Dedifferentiated amniotic fluid mesenchymal stem cell (primary cell): ENCODE measurements around the gene ZNF688.
"Not testable (repeated sequence)": the region's sequence is repeated elsewhere in the genome, so short reads cannot be mapped to it uniquely, and the experiment has no call there.

ENCODE experiments used
- DNase-seq: peaks from one replicate; pipeline ENCODE4 v3.0.0-alpha.2; 2016; ENCODE audit errors: extremely low spot score

The ZNF688 gene

GRCh38 chr16:30571445-30572322 lies at the start of gene ZNF688:
Gene ZNF688 (minus strand): TSS chr16:30571714. CDS start chr16:30571629, 85 bp downstream.
- peak; percentile 94 for DNase-seq

GRCh38 chr16:30620169-30620568 lies 48.7 kb upstream of the ZNF688 start:
- DNase-seq: no peak

GRCh38 chr16:30619638-30620037 lies 48.1 kb upstream of the ZNF688 start:
- DNase-seq: no peak

DNA sequence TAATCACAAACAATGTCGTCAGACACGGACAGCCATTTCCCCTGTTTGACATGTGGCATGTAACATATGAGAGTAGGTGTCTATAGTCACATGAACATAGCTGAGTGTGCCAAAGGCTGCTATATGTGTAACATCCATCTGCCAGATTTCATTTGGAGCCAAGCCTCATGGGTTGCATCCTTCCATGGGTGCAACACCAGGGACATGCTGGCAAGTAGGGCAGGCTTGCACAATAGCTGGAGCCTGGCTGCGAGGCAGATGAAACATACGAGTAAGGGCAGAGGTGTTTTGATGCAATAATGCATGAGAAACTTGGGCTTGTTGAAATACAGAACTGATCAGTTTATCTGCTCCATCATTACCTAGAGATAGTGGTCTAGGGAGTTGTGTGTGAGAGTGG lies 47.7 kb upstream of the ZNF688 start:
- DNase-seq: no peak

- DNase-seq: no peak
These were observed 44.0 kb upstream of the ZNF688 start for GRCh38 chr16:30615358-30616091.

GRCh38 chr16:30609926-30610839 lies 38.7 kb upstream of the ZNF688 start, which contains the start of gene ZNF689:
Gene ZNF689 (minus strand): TSS chr16:30610389. CDS start chr16:30610041, 348 bp downstream.
- peak; percentile 97 for DNase-seq

DNA sequence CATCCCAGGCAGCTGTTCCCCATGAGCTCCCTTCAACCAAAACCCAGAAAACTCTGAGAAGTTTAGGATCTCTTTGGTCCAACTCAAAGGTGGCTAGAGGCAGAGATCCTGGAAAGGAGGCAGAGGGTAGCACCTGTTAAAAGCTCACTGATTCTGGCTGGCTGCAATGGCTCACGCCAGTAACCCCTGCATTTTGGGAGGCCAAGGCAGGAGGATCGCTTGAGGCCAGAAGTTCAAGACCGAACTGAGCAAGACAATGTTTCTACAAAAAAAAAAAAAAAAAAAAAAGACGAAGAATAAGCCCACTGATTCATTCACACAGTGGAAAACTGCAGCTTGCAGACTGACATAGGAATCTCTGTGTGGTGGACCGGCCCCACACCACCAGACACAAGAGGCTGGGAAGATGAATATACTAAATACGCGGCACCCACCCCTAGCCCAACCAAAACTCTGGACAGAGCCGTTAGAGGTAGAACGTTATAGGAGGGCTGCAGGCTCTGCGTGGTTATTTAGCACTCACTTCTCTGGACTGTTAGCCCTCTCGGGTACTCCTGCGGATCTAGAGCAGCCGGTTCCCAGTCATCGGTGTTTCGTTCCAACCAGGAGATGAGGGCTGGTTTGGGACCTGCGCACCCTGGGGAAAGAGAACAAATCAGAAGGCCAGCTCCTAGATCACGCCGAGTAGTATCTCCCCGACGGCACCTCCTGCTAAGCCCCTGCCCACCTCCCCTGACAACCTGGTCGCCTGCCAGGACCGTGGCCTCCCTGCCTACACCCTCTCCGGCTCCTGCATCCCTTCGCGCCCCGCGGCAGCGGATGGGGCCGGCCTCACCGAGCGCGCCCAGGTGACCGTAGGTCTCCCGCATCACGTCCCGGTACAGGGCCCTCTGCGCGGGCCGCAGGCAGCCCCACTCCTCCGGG lies 37.8 kb upstream of the ZNF688 start:
- DNase-seq: no peak

DNA sequence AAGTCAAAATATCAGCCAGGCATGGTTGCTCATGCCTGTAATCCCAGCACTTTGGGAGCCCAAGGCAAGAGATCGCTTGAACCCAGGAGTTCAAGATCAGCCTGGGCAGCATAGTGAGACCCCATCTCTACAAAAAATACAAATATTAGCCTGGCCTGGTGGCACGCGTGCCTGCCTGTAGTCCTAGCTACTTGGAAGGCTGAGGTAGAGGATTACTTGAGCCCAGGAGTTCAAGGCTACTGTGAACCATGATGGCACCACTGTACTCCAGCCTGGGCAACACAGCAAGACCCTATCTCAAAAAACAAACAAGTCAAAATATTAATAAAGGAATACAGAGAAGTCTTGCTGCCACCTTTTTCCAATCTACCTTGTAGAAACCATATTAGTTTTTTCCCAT lies 34.5 kb upstream of the ZNF688 start:
- no peak for DNase-seq

GRCh38 chr16:30605158-30605557 lies 33.6 kb upstream of the ZNF688 start:
- no peak for DNase-seq

DNA sequence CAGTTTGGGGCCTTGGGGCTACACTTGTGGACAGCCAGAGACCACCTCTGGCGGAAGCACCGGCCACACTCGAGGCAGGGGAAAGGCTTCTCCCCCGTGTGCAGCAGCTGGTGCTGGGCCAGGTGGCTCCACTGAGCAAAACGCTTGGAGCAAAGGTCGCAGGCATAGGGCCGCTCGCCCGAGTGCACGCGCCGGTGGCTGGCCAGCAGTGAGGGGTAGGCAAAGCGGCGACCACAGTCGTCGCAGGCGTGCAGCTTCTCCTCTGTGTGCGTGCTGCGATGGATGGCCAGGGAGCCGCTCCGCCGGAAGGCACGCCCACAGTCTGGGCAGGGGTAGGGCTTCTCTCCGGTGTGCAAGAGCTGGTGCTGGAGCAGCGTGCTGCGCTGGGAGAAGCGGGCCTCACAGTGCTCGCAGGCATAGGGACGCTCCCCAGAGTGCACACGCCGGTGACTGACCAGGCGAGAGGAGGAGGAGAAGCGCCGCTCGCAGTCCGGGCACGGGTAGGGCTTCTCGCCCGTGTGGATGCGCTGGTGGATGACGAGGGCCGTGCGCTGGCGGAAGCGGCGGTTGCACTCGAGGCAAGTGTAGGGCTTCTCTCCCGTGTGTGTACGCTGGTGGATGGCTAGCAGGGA lies 32.9 kb upstream of the ZNF688 start:
- no peak for DNase-seq

GRCh38 chr16:30603945-30604315 lies 32.4 kb upstream of the ZNF688 start:
- DNase-seq: no peak

DNA sequence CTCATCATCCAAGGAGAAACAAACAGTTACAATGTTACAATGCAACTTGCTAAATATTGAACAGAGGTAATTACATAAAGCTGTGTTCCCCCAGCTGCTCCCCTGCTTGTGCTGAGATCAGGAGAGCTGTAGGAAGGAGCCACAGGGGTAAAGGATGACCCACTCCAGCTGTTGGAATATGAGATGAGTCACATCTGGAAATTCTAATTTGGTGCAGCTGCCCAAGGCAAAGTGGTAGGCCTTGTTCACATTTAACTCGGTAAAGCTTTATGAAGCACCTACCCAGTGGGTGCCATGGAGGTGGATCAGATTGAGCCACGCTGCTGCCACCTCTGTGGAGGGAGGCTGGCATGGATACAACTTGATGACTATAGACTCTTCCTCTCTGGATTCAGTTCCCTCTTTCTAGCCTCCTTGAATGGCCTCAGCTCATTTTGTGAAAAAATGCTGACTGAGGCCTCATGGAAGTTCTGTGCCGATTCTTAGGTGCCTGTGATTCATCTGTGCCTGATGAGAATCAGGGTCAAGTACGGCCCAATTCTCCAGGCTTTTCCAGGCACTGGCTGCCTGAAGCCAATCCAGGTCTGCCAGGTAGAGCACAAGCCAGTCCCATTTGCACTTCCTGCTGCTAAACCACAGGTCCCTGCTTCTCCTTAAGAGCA lies 31.2 kb upstream of the ZNF688 start:
- DNase-seq: peak; percentile 31

DNA sequence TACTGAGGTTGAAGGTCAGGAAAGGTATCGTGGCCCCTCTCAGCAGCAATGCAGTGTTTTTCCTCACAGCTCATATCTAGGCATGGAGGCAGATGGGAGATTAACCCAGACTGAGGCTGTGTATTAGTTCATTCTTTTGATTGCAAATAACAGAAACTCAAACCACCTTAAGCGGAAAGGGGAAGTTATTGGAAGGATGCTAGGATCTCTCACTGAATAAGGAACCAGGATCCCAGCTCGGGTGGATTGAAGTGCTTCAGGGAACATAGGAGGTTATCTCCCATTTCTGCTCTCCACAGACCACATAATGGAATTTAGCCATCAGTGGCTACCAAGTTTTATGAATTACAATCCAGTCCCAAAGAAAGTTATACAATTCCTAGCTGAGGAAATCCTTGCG lies 30.5 kb upstream of the ZNF688 start:
- no peak for DNase-seq

- DNase-seq: no peak
These were observed 29.4 kb upstream of the ZNF688 start for GRCh38 chr16:30600929-30601328.

DNA sequence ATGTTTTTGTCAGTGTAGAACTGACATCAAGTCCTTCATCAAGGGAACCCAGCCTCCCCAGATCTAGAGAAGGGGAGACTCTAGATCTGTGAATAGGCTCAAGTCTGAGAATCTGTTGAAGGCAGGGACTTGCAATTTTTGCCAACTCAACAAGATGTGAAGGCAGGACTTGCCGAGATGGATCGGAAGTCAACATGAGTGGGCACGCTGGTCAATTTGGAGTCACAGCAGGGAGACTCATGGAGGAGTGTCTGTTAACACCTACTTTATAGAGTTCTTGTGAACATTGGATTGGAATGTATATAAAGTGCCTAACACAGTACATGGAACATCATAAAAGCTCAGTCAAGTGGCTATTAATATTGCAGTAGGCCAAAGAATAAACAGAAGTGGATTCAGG lies 28.7 kb upstream of the ZNF688 start:
- DNase-seq: no peak

DNA sequence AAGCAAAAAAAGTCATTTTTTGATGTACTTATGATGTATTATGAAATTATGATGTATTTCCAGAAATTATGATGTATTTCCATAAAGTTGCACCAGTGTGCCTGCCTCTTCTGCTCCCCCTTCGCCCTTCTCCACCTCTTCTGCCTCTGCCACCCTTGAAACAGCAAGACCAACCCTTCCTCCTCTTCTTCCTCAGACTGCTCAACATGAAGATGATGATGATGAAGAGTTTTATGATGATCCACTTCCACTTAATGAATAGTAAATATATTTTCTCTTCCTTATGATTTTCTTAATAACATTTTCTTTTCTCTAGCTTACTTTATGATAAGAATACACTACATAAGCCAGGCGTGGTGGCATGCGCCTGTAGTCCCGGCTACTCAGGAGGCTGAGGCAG lies 21.4 kb upstream of the ZNF688 start:
- DNase-seq: no peak

- not testable (repeated sequence) for DNase-seq
These were observed 19.4 kb upstream of the ZNF688 start for GRCh38 chr16:30590869-30591268.

GRCh38 chr16:30589582-30589981 lies 18.1 kb upstream of the ZNF688 start:
- DNase-seq: not testable (repeated sequence)

DNA sequence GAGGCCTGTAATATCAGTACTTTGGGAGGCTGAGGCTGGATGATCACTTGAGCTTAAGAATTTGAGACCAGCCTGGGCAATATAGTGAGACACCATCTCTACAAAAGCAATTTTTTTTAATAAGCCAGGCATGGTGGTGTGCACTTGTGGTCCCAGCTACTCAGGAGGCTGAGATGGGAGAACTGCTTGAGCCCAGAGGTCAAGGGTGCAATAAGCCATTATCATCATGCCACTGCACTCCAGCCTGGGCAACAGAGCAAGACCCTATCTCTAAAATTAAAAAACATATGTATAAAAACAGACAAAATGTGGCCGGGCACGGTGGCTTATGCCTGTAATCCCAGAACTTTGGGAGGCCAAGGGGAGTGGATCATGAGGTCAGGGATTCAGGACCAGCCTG lies 17.1 kb upstream of the ZNF688 start:
- DNase-seq: no peak
